Epithelial cell of proximal tubule (primary cell): ENCODE data around the gene APOL1. TPM values are rescaled to one million over a fixed set of nuclear protein-coding genes. Genes with fewer than 3 reads are reported as not detected.

Experiments used
- DNase-seq: peaks from one replicate; pipeline ENCODE4 v3.0.0-alpha.2; 2011; ENCODE audit warnings: low read depth
- H3K4me3 ChIP-seq: 2 replicates; pipeline ENCODE4 v1.5.1; 2011; ENCODE audit warnings: low read depth, mild to moderate bottlenecking, low read length
- CTCF ChIP-seq: conservative IDR thresholded peaks from 2 replicates; pipeline ENCODE4 v1.5.1; 2012; ENCODE audit warnings: low read depth, mild to moderate bottlenecking, low read length
- total RNA-seq: library from RNA; depleted of rRNA; stranded (reverse); fragments of >200 nt; gene quantifications from 2 replicates; pipeline ENCODE4 v1.2.3, GENCODE V29; 2015

APOL1 gene
- total RNA-seq, 1 donor from 2014 or later: 5.7 TPM

- no peak for DNase-seq
Measured at GRCh38 chr22:36218648-36219193, 34.2 kb upstream of the APOL1 start.

GRCh38 chr22:36220451-36220921 is 32.4 kb upstream of the APOL1 start:
- TF ChIP-seq CTCF: no peak
- H3K4me3 ChIP-seq: no peak overlapping the region
- DNase-seq: no peak

More at GRCh38 chr22:36218648-36219193, 34.2 kb upstream of the APOL1 start:
- TF ChIP-seq CTCF: no peak
- H3K4me3 ChIP-seq: no peak overlapping the region

GRCh38 chr22:36221799-36222751 is 30.9 kb upstream of the APOL1 start:
- H3K4me3 ChIP-seq: no peak overlapping the region
- TF ChIP-seq CTCF: peak; percentile 86
- DNase-seq: no peak

- H3K4me3 ChIP-seq: no peak overlapping the region
- TF ChIP-seq CTCF: no peak
- no peak for DNase-seq
Measured at GRCh38 chr22:36222887-36223450, 30.0 kb upstream of the APOL1 start.

GRCh38 chr22:36223504-36223903 is 29.4 kb upstream of the APOL1 start:
- no peak for DNase-seq
- no peak for TF ChIP-seq CTCF
- H3K4me3 ChIP-seq: no peak overlapping the region

GRCh38 chr22:36224245-36224644 is 28.7 kb upstream of the APOL1 start:
- DNase-seq: no peak
- no peak overlapping the region for H3K4me3 ChIP-seq
- TF ChIP-seq CTCF: no peak
